ENCODE measurements around the gene TCERG1L.

The TCERG1L gene

DNA sequence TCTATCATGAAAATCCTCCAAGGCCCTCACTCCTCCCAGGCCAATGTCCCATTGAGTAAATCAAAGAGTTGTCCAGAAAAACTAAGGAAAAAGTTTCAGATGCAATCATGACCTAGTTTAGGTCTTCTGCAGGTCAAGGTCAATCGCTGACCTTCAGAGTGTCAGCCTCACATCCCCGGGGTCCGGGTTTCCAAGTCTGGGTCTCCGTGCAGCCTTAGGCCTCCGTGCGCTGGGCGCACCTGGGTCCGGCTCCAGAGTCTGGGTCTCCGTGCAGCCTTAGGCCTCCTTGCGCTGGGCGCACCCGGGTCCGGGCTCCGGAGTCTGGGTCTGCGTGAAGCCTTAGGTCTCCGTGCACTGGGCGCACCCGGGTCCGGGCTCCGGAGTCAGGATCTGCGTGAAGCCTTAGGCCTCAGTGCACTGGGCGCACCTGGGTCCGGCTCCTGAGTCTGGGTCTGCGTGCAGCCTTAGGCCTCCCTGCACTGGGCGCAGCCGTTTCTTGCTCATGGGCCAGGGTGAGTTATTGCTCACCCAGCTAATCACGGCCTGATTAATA is 236.2 kb downstream of the TCERG1L start:
- H3F3A ChIP-seq (ENCODE audit: low read depth): no peaks in the 10 kb centered on the region
- no peak overlapping the region for H3K4me3 ChIP-seq (ENCODE audit: low read length, poor library complexity, severe bottlenecking)
- H3K4me1 ChIP-seq (ENCODE audit: insufficient read depth, low read length, poor library complexity, severe bottlenecking): no peaks in the 10 kb centered on the region
- no peak overlapping the region for H3K4me2 ChIP-seq (ENCODE audit: low read depth, low read length, poor library complexity, severe bottlenecking)
- no peaks in the 10 kb centered on the region for H3K79me2 ChIP-seq (ENCODE audit: insufficient read depth, low read length)
- no peaks in the 10 kb centered on the region for H3K9me2 ChIP-seq (replicated peaks; ENCODE audit: low read depth, low read length)
- no peak overlapping the region for H2AFZ ChIP-seq (ENCODE audit: low read length)
- H3K27me3 ChIP-seq (ENCODE audit: insufficient read depth, low read length, poor library complexity, severe bottlenecking): no peaks in the 10 kb centered on the region
- peaks cover 20% of the 10 kb centered on the region; the same call in 1 of the 2 replicates for H3K9me3 ChIP-seq (ENCODE audit: insufficient read depth, low read depth, low read length)
- H4K20me1 ChIP-seq (ENCODE audit: insufficient read depth, low read length, poor library complexity, severe bottlenecking): no peaks in the 10 kb centered on the region
- no peak for TF ChIP-seq EZH2phosphoT487 (IDR thresholded peaks at IDR 0.05; ENCODE audit: borderline replicate concordance)
- TF ChIP-seq CTCF (conservative IDR thresholded peaks at IDR 0.05; ENCODE audit: low read length): no peak
- no peak overlapping the region for H3K9ac ChIP-seq (ENCODE audit: low read depth, low read length, poor library complexity, severe bottlenecking)
- H3K36me3 ChIP-seq (ENCODE audit: insufficient read depth, low read length): no peaks in the 10 kb centered on the region

GRCh38 chr10:131074682-131075081 is 236.8 kb downstream of the TCERG1L start:
- Histone ChIP-seq H3K4me3 (ENCODE audit: low read length, poor library complexity, severe bottlenecking) (no peak overlapping the region), H3K36me3 (ENCODE audit: insufficient read depth, low read length) (no peaks in the 10 kb centered on the region), H3K9ac (ENCODE audit: low read depth, low read length, poor library complexity, severe bottlenecking) (no peak overlapping the region), H3F3A (ENCODE audit: low read depth) (no peaks in the 10 kb centered on the region), H3K4me2 (ENCODE audit: low read depth, low read length, poor library complexity, severe bottlenecking) (no peak overlapping the region), H3K9me2 (replicated peaks; ENCODE audit: low read depth, low read length) (no peaks in the 10 kb centered on the region), H2AFZ (ENCODE audit: low read length) (no peak overlapping the region), H4K20me1 (ENCODE audit: insufficient read depth, low read length, poor library complexity, severe bottlenecking) (no peaks in the 10 kb centered on the region), H3K79me2 (ENCODE audit: insufficient read depth, low read length) (no peaks in the 10 kb centered on the region), H3K27me3 (ENCODE audit: insufficient read depth, low read length, poor library complexity, severe bottlenecking) (no peaks in the 10 kb centered on the region), H3K4me1 (ENCODE audit: insufficient read depth, low read length, poor library complexity, severe bottlenecking) (no peaks in the 10 kb centered on the region), H3K9me3 (ENCODE audit: insufficient read depth, low read depth, low read length) (peaks cover 19% of the 10 kb centered on the region; the same call in 1 of the 2 replicates)
- TF ChIP-seq CTCF (conservative IDR thresholded peaks at IDR 0.05; ENCODE audit: low read length) (no peak), EZH2phosphoT487 (IDR thresholded peaks at IDR 0.05; ENCODE audit: borderline replicate concordance) (no peak)

DNA sequence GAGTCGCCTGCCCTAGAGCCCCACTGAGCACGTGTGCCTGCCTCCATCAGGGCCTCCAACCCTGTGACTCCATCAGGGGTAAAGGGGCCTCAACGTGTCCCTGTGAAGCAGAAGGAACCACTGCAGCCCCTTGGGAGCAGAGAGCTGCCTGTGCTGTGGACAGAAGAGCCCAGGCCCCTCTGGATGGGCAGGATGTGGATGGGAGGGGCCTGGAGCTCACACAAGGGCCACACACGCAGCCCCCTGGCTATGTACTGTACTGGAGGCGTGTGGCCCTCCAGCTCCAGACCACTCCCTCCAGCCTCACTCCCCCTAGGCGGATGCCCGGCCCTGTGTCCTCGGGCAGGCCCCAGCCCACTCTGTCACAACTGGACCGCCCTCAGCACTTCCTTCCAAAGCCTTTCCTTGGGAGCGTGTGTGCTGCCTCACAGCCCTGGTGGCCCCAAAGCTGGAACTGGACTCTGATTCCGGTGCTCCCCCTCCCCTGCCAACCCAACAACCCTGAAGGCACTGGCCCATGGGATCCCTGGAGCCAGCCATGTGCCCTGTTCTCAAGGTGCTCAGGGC is 238.0 kb downstream of the TCERG1L start:
- Histone ChIP-seq H3K36me3 (ENCODE audit: insufficient read depth, low read length) (no peaks in the 10 kb centered on the region), H3K4me2 (ENCODE audit: low read depth, low read length, poor library complexity, severe bottlenecking) (no peak overlapping the region)

More for the DNA sequence above, 238.0 kb downstream of the TCERG1L start:
- TF ChIP-seq EZH2phosphoT487 (IDR thresholded peaks at IDR 0.05; ENCODE audit: borderline replicate concordance) (no peak), CTCF (conservative IDR thresholded peaks at IDR 0.05; ENCODE audit: low read length) (no peak)
- H3K79me2 ChIP-seq (ENCODE audit: insufficient read depth, low read length): no peaks in the 10 kb centered on the region
- no peaks in the 10 kb centered on the region for H3F3A ChIP-seq (ENCODE audit: low read depth)
- H3K4me3 ChIP-seq (ENCODE audit: low read length, poor library complexity, severe bottlenecking): no peak overlapping the region
- H3K27me3 ChIP-seq (ENCODE audit: insufficient read depth, low read length, poor library complexity, severe bottlenecking): no peaks in the 10 kb centered on the region
- no peaks in the 10 kb centered on the region for H4K20me1 ChIP-seq (ENCODE audit: insufficient read depth, low read length, poor library complexity, severe bottlenecking)
- H3K9me3 ChIP-seq (ENCODE audit: insufficient read depth, low read depth, low read length): peaks cover 19% of the 10 kb centered on the region; the same call in 1 of the 2 replicates
- H3K9me2 ChIP-seq (replicated peaks; ENCODE audit: low read depth, low read length): no peaks in the 10 kb centered on the region
- no peak overlapping the region for H3K9ac ChIP-seq (ENCODE audit: low read depth, low read length, poor library complexity, severe bottlenecking)
- H2AFZ ChIP-seq (ENCODE audit: low read length): no peak overlapping the region
- no peaks in the 10 kb centered on the region for H3K4me1 ChIP-seq (ENCODE audit: insufficient read depth, low read length, poor library complexity, severe bottlenecking)
